HL-60 (cell line): ENCODE measurements around the gene LIN37.

Source experiments
- CTCF ChIP-seq: IDR thresholded peaks from one replicate; pipeline ENCODE4 v1.5.1; 2011; ENCODE audit warnings: low read length, control low read depth, inconsistent platforms; ENCODE audit not compliant: insufficient read depth
- GABPA ChIP-seq: IDR thresholded peaks from 2 replicates; pipeline ENCODE4 v1.6.1; 2012; ENCODE audit warnings: low read depth

- TF ChIP-seq GABPA (no peak), CTCF (no peak)
These were observed 2.3 kb upstream of the LIN37 start for GRCh38 chr19:35746087-35746462.
